ENCODE measurements around the gene LRCH1.

Gene LRCH1

DNA sequence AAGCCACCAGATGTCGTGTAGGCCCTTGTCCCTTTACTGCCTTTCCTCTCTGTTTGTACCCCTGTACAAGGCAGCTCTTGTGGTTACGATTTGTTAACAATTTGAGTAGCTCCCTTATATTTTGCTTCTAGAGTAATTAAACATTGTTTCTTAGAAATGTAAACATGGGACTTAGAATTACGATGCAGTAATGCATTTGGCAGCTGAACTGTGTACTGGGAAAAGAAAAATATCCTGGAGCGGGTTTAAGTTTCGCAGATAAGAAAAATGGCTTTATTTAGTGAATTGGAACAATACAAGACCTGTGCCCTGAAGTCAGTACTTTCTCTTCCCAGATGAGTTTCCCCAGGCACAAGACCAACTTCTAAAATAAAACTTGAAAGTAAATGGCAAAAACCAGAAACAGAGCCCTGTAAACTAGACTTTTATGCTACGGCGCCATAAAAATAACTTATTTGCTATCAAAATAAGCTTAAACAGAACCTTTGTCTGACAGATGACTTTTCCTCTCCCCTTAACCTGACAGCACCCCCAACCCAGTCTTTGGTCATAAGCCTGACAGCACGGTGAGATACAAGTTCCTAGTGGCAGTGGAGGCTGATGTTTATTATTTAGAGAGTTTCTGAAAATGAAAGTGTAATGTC, 63.0 kb downstream of the LRCH1 start:
- TF ChIP-seq, protein P1, sequence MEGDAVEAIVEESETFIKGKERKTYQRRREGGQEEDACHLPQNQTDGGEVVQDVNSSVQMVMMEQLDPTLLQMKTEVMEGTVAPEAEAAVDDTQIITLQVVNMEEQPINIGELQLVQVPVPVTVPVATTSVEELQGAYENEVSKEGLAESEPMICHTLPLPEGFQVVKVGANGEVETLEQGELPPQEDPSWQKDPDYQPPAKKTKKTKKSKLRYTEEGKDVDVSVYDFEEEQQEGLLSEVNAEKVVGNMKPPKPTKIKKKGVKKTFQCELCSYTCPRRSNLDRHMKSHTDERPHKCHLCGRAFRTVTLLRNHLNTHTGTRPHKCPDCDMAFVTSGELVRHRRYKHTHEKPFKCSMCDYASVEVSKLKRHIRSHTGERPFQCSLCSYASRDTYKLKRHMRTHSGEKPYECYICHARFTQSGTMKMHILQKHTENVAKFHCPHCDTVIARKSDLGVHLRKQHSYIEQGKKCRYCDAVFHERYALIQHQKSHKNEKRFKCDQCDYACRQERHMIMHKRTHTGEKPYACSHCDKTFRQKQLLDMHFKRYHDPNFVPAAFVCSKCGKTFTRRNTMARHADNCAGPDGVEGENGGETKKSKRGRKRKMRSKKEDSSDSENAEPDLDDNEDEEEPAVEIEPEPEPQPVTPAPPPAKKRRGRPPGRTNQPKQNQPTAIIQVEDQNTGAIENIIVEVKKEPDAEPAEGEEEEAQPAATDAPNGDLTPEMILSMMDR (IDR thresholded peaks at IDR 0.05; ENCODE audit: low read depth, low read length): no peak
- DNase-seq (ENCODE audit: low read depth in 2 of 2): peak; percentile 41 to 68
- peak overlapping the region in 1 of 2 donors; percentile 32 for H3K4me3 ChIP-seq (replicated peaks in 1 of 2; ENCODE audit: low read depth in 2 of 2, low read length in 2 of 2)

DNA sequence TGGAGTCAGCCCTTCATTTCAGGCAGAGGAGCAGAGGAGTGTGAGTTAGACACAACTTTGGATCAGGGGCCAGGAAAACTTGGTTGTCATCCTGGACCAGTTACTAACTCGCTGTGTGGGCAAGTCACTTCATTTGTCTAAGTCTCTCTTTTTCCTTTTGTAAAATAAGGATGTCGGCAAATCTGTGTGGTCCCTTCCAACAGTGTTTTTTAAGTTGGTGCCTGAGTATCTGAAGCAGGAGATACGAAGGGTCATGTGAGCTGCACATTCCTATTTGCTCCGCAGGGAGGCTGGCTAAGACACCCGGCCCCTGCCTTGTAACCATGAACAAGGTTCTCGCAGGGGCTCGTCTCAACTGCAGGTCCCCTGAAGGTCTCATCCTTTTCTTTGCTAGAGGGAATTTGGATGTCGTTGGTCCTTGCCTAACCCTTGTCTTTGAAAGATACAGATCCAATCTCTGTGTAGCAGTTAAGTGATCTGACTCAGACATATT, 64.3 kb downstream of the LRCH1 start:
- DNase-seq (ENCODE audit: low read depth in 2 of 2): peak in 1 of 2 donors; percentile 32
- TF ChIP-seq, protein P1 (IDR thresholded peaks at IDR 0.05; ENCODE audit: low read depth, low read length): no peak
- H3K4me3 ChIP-seq (replicated peaks in 1 of 2; ENCODE audit: low read depth in 2 of 2, low read length in 2 of 2): no peak overlapping the region

DNA sequence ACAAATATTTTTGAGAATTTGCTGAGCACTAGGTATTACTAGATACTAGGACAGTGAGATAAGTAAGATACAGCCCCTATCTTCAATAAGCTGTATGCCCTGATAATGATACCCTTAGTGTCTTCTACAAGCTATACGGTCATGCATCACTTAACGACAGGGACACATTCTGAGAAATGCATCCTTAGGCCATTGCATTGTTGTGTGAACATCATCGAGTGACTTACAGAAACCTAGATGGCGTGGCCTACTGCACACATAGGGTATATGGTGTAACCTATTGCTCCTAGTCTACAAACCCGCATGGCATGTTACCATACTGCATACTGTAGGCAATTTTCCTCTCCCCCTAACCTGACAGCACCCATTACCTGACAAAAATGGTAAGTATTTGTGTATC, 64.9 kb downstream of the LRCH1 start:
- no peak overlapping the region for H3K4me3 ChIP-seq (replicated peaks in 1 of 2; ENCODE audit: low read depth in 2 of 2, low read length in 2 of 2)
- TF ChIP-seq, protein P1 (IDR thresholded peaks at IDR 0.05; ENCODE audit: low read depth, low read length): no peak
- no peak for DNase-seq (ENCODE audit: low read depth in 2 of 2)

DNA sequence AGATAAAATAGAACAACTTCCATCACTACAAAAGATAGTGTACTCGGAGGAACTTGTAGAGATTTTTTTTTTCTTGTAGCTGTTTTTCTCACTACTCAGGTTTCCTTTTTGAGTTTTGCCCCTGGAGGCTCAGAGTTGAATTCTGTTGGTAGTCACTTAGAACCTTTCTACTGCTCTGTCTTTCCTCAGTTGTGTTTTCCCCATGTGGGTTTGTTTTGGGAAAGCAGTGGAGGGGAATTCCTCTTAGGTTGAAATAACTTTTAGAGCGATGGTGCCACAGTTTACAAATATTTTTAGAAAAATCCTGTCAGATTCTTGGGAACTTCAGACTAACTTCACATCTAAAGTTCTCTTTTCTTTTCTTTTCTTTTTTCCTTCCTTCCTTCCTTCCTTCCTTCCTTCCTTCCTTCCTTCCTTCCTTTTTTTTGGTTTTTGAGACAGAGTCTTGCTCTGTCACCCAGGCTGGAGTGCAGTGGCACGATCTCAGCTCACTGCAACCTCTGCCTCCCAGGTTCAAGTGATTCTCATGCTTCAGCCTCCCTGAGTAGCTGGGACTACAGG, 65.8 kb downstream of the LRCH1 start:
- H3K4me3 ChIP-seq (replicated peaks in 1 of 2; ENCODE audit: low read depth in 2 of 2, low read length in 2 of 2): no peak overlapping the region
- TF ChIP-seq, protein P1 (IDR thresholded peaks at IDR 0.05; ENCODE audit: low read depth, low read length): no peak
- DNase-seq (ENCODE audit: low read depth in 2 of 2): no peak

DNA sequence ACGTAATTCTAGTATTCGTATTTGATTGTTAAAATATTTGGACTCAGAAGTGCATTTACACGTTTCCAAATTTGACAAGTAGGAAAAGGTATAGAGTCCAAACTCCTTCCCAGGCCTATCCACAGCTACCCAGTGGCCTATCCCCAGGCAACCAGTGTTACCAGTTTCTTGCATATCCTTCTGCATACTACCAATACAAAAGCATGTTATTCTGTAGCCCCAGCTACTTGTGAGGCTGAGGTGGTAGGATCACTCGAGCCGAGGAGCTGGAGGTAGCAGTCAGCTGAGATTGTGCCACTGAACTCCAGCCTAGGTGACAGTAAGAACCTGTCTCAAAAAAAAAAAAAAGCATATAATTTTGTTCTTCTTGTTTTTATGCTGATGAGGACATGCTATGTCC, 67.1 kb downstream of the LRCH1 start:
- DNase-seq (ENCODE audit: low read depth in 2 of 2): no peak
- no peak overlapping the region for H3K4me3 ChIP-seq (replicated peaks in 1 of 2; ENCODE audit: low read depth in 2 of 2, low read length in 2 of 2)
- TF ChIP-seq, protein P1 (IDR thresholded peaks at IDR 0.05; ENCODE audit: low read depth, low read length): no peak

DNA sequence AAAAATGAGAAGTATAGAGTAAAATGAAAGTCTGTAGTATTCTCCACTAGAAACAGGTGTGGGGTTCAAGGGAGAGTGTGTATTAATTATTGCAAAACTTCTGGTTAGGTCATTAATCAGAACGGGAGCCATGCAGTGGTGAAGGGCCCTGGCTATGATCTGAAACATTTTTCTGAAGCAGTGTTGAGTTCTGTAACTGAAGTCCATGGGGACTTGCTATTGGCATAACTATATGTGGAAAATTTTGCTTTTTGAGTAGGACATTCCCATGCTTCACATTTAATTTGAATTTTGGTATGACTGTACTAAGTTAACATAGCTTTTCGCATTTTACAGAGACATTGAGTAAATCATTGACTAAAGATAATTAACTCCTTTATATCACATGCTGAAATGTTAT, 67.5 kb downstream of the LRCH1 start:
- no peak overlapping the region for H3K4me3 ChIP-seq (replicated peaks in 1 of 2; ENCODE audit: low read depth in 2 of 2, low read length in 2 of 2)
- no peak for DNase-seq (ENCODE audit: low read depth in 2 of 2)
- TF ChIP-seq, protein P1 (IDR thresholded peaks at IDR 0.05; ENCODE audit: low read depth, low read length): no peak

Measured in cardiac fibroblast (primary cell).